HepG2 (cell line): ENCODE measurements around the gene TSC22D1. TPM values are rescaled to one million over a fixed set of nuclear protein-coding genes. Genes with fewer than 3 reads are reported as not detected.

Experiments
- ATAC-seq: fragments of 200-7000 bp; cut with Tn5 transposase; 3 replicates; pipeline ENCODE4 v1.9.1; 2020; ENCODE audit warnings: mild to moderate bottlenecking, moderate library complexity
- BruUV-seq: library from RNA; stranded (reverse); fragments of 400-500 nt; replicated peaks from 2 replicates; lab custom pipeline; 2021; lab: Mats Ljungman, UMichigan
- CTCF ChIA-PET: fragments of 300-600 bp; formaldehyde crosslinking; extraction: SDS; loops from one replicate; lab custom pipeline; 2021; ENCODE audit warnings: low total read pairs, inconsistent platforms, low intra/inter-chr PET ratio; lab: Yijun Ruan, JAX
- POLR2A ChIA-PET: fragments of 350-600 bp; sonication (Branson Sonifier 250); formaldehyde crosslinking; loops from one replicate; lab custom pipeline; 2020; ENCODE audit warnings: antibody characterized with exemption, inconsistent platforms; lab: Yijun Ruan, JAX
- DNase-seq: peaks from one replicate; pipeline ENCODE4 v3.0.0-alpha.2; 2015; ENCODE audit warnings: low spot score
- FAIRE-seq: peaks from 3 replicates; lab custom pipeline; 2011; peaks lifted over from hg19 to GRCh38; lab: Jason Lieb, UNC
- H2AFZ ChIP-seq: one replicate; pipeline ENCODE4 v1.6.1; 2011; ENCODE audit warnings: low read length, inconsistent platforms
- H3K27ac ChIP-seq: fragments of 300-600 bp; 3 replicates; pipeline ENCODE4 v1.8.0; 2011; ENCODE audit warnings: mixed run types, mild to moderate bottlenecking, mixed read lengths, low read length, inconsistent platforms; ENCODE audit not compliant: insufficient read depth; ENCODE audit errors: extremely low read length
- H3K27me3 ChIP-seq, 2 experiments: fragments of 200-600 bp in 1 of 2; 2 replicates in 1 of 2; 3 replicates in 1 of 2; pipeline versions ENCODE4 v1.6.0 to v1.8.0; 2011; ENCODE audit warnings: low read length in 2 of 2, mild to moderate bottlenecking in 2 of 2, moderate library complexity in 2 of 2, inconsistent platforms in 1 of 2; ENCODE audit not compliant: insufficient read depth in 2 of 2, control insufficient read depth in 1 of 2
- H3K36me3 ChIP-seq, 2 experiments: fragments of 200-600 bp in 1 of 2; replicated peaks in 1 of 2; 2 replicates in 1 of 2; 3 replicates in 1 of 2; pipeline versions ENCODE4 v1.5.1 to v1.8.0; 2011; ENCODE audit warnings: low read length in 2 of 2, inconsistent platforms in 1 of 2; ENCODE audit not compliant: insufficient read depth in 2 of 2, control insufficient read depth in 1 of 2
- H3K4me1 ChIP-seq: 2 replicates; pipeline ENCODE4 v1.5.1; 2012; ENCODE audit warnings: low read length, inconsistent platforms; ENCODE audit not compliant: insufficient read depth
- H3K4me2 ChIP-seq: 2 replicates; pipeline ENCODE4 v1.6.0; 2011; ENCODE audit warnings: low read depth, low read length, inconsistent platforms
- H3K4me3 ChIP-seq, 3 experiments: fragments of 200-600 bp in 1 of 3; sonication (generic), shearing (Covaris generic) in 1 of 3; replicated peaks in 1 of 3; 2 replicates each; pipeline ENCODE4 v1.5.1; 2011 to 2016; ENCODE audit warnings: low read length in 3 of 3, inconsistent platforms in 2 of 3, low read depth in 2 of 3, mild to moderate bottlenecking in 2 of 3, control low read depth in 1 of 3, mixed read lengths in 1 of 3; ENCODE audit not compliant: insufficient read depth in 1 of 3
- H3K79me2 ChIP-seq: one replicate; pipeline ENCODE4 v1.6.1; 2011; ENCODE audit warnings: low read length, inconsistent platforms; ENCODE audit not compliant: insufficient read depth
- H3K9ac ChIP-seq: 2 replicates; pipeline ENCODE4 v1.6.0; 2011; ENCODE audit warnings: mild to moderate bottlenecking, low read depth, low read length, inconsistent platforms; ENCODE audit not compliant: insufficient read depth
- H3K9me3 ChIP-seq: 2 replicates; pipeline ENCODE4 v1.5.1; 2012; ENCODE audit warnings: mild to moderate bottlenecking, low read length
- H4K20me1 ChIP-seq: 2 replicates; pipeline ENCODE4 v1.6.0; 2011; ENCODE audit warnings: inconsistent platforms, mild to moderate bottlenecking, low read length, moderate library complexity; ENCODE audit not compliant: insufficient read depth
- DRAP1 ChIP-seq: IDR thresholded peaks from 2 replicates; pipeline ENCODE4 v1.6.1; 2016; ENCODE audit warnings: missing genetic modification reagents, missing compliant biosample characterization
- NFKBIZ ChIP-seq: IDR thresholded peaks from 2 replicates; pipeline ENCODE4 v1.6.1; 2018; ENCODE audit warnings: missing genetic modification reagents, missing compliant biosample characterization
- SNAPC2 ChIP-seq: sonication (generic); formaldehyde crosslinking; IDR thresholded peaks from 2 replicates; pipeline ENCODE4 v1.8.1; 2022; ENCODE audit warnings: mild to moderate bottlenecking, missing genetic modification reagents
- ZC3H13 ChIP-seq: sonication (generic); formaldehyde crosslinking; IDR thresholded peaks from 2 replicates; pipeline ENCODE4 v1.8.1; 2023; ENCODE audit warnings: mild to moderate bottlenecking, missing genetic modification reagents, moderate library complexity
- ZNF543 ChIP-seq: sonication (generic); formaldehyde crosslinking; IDR thresholded peaks from 2 replicates; pipeline ENCODE4 v1.4.0; 2020; ENCODE audit warnings: mild to moderate bottlenecking, missing genetic modification reagents
- ZNF609 ChIP-seq: sonication (generic); formaldehyde crosslinking; IDR thresholded peaks from 2 replicates; pipeline ENCODE4 v1.4.0; 2020; ENCODE audit warnings: mild to moderate bottlenecking, missing genetic modification reagents, borderline replicate concordance
- ZNF670 ChIP-seq: sonication (generic); formaldehyde crosslinking; IDR thresholded peaks from 2 replicates; pipeline ENCODE4 v1.8.0; 2022; ENCODE audit warnings: mild to moderate bottlenecking, missing genetic modification reagents, borderline replicate concordance
- ZXDC ChIP-seq: sonication (generic); formaldehyde crosslinking; IDR thresholded peaks from 2 replicates; pipeline ENCODE4 v1.5.0; 2020; ENCODE audit warnings: mild to moderate bottlenecking, missing genetic modification reagents
- WGBS: methylation state at CpG from one replicate; pipeline ENCODE4 v1.1.6; 2017; ENCODE audit warnings: low lambda C conversion rate; 5-methylcytosine and 5-hydroxymethylcytosine counted together
- in situ Hi-C: cut with HindIII; loops from 2 replicates; pipeline ENCODE4 v1.10.0; 2017; ENCODE audit warnings: low pct_unique_long_range_greater_than_20kb; ENCODE audit not compliant: extremely low pct_ligation_motif_present
- intact Hi-C: fragments of 100-400 bp; cut with micrococcal nuclease; formaldehyde crosslinking; loops from one replicate; pipeline ENCODE4 v1.10.0; 2022; ENCODE audit not compliant: unreplicated experiment
- polyA plus RNA-seq, 8 experiments: library from polyadenylated mRNA; depleted of rRNA in 3 of 8; stranded (reverse) in 7 of 8; unstranded in 1 of 8; fragments of >200 nt; fragmentation: Illumina TruSeq in 4 of 8; extraction: Trizol in 4 of 8; gene quantifications; 2 replicates each; pipeline versions ENCODE4 v1.2.1 to v1.2.3, GENCODE V29; 2011 to 2016; ENCODE audit warnings: low read depth in 4 of 8, missing spikeins in 1 of 8, mixed read lengths in 1 of 8; ENCODE audit not compliant: insufficient read depth in 1 of 8
- total RNA-seq, 5 experiments: library from RNA; depleted of rRNA; stranded (reverse); fragments of >200 nt; fragmentation: Illumina TruSeq; extraction: Trizol; gene quantifications; 2 replicates each; pipeline ENCODE4 v1.2.3, GENCODE V29; 2016; ENCODE audit warnings: low read depth in 1 of 5

Gene TSC22D1
- total and polyA plus RNA-seq, 2 of the 13 experiments (the other 11 are each of a cell fraction or from before 2014, with no cell fraction given), result 18.4 to 35.7 TPM

- H3K36me3 ChIP-seq, result no peaks in the 10 kb centered on the region
- H3K79me2 ChIP-seq, result no peaks in the 10 kb centered on the region
- ChIA-PET CTCF (no interaction called here), POLR2A (no interaction called here)
- no peak overlapping the region for H2AFZ ChIP-seq
- no peaks in the 10 kb centered on the region for H3K9me3 ChIP-seq
- no peak overlapping the region for H3K4me2 ChIP-seq
- H3K27ac ChIP-seq, result no peak overlapping the region
- in situ Hi-C loops (no loop called here), intact Hi-C loops (no loop called here)
- H3K9ac ChIP-seq, result no peak overlapping the region
- BruUV-seq, result no TSS peak
- WGBS, result 25% methylated on average over 2 of the region's 2 CpGs
- no peaks in the 10 kb centered on the region for H4K20me1 ChIP-seq
- no peaks in the 10 kb centered on the region for H3K4me1 ChIP-seq
- TF ChIP-seq ZC3H13 (CRISPR knock-in tag) (no peak), NFKBIZ (CRISPR knock-in tag) (no peak), ZNF609 (no peak), SNAPC2 (no peak), ZNF670 (CRISPR knock-in tag) (no peak), DRAP1 (no peak), ZXDC (CRISPR knock-in tag) (no peak), ZNF543 (CRISPR knock-in tag) (no peak)
- no peaks in the 10 kb centered on the region for H3K27me3 ChIP-seq
- no peak for ATAC-seq
- no peak overlapping the region for H3K4me3 ChIP-seq
- no peak for FAIRE-seq
- DNase-seq, result no peak
These were observed 29.1 kb upstream of the TSC22D1 start for GRCh38 chr13:44605275-44605674.
